ENCODE data around the gene SLC22A4. TPM values are rescaled to one million over a fixed set of nuclear protein-coding genes. Genes with fewer than 3 reads are reported as not detected.

SLC22A4 gene
- total and polyA plus RNA-seq, 4 donors: 0.25 to 42.2 (median 0.47) TPM

DNA sequence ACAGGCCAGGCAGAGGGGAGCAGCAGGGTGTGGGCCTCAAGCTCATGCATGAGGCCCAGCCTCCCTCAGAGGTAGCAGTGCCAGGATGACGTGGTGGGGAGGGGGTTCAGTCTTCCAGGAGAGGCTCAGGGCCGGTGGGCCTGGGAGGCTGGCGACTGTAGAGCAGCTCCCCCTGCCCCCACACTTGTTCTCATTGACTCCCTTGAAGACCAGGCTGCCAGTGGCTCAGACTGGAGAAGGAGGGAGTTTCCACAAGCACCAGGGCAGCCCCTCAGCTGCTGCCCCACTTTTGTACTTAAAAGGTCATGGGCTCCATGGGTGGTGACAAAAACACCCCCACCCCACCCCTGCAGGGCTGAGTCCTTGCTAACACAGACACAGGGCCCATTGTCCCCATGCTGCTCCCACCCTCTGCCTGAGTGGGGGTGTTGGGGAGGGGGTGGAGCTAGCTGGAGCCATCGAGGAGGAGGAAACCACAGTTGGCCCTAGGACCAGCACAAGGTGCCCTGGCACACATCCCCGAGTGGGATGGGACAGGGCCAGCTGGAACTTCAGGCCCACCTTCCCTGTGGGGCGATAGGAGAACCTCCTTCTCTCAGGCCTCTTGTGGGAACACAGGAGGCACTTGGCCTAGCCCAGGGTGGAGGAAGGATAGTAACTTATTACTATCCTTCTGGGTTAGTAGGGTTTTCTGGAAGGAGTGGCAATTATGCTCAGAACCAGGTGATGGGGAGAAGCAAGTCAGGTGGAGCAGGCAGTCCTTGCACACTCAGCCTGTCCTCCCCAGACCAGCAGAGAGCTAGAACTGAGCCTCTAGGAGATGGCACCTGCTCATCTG is 26.0 kb upstream of the SLC22A4 start:
- Histone ChIP-seq H3K4me3 (ENCODE audit: low read depth in 1 of 3, low read length in 3 of 3) (no peak overlapping the region), H3K9me3 (ENCODE audit: control insufficient read depth in 4 of 4, low read length in 3 of 4) (no peaks in the 10 kb centered on the region), H3K27ac (ENCODE audit: low read depth in 1 of 2, low read length in 2 of 2) (no peak overlapping the region), H3K27me3 (ENCODE audit: control insufficient read depth in 4 of 4, insufficient read depth in 4 of 4, low read length in 3 of 4) (no peaks in the 10 kb centered on the region), H3K36me3 (ENCODE audit: control insufficient read depth in 4 of 4, insufficient read depth in 3 of 4, low read depth in 1 of 4, low read length in 3 of 4) (no peaks in the 10 kb centered on the region), H3K9ac (ENCODE audit: low read depth in 1 of 2, low read length in 2 of 2) (no peak overlapping the region), H3K4me1 (ENCODE audit: control insufficient read depth in 4 of 4, insufficient read depth in 4 of 4, low read length in 3 of 4) (peaks cover 0 to 7% (median 0%) of the 10 kb centered on the region in 4 donors)
- 78% methylated on average over 6 of the region's 6 CpGs for WGBS
- peak; percentile 31 for DNase-seq (ENCODE audit: low spot score)
- TF ChIP-seq HNF4G (IDR thresholded peaks at IDR 0.05) (no peak), FOXA1 (IDR thresholded peaks at IDR 0.05) (no peak), EGR1 (IDR thresholded peaks at IDR 0.05; ENCODE audit: low read depth in 2 of 2) (no peak), RXRA (IDR thresholded peaks at IDR 0.05) (no peak), REST (IDR thresholded peaks at IDR 0.05) (no peak), NR2F2 (IDR thresholded peaks at IDR 0.05) (no peak), ATF3 (IDR thresholded peaks at IDR 0.05) (no peak)

DNA sequence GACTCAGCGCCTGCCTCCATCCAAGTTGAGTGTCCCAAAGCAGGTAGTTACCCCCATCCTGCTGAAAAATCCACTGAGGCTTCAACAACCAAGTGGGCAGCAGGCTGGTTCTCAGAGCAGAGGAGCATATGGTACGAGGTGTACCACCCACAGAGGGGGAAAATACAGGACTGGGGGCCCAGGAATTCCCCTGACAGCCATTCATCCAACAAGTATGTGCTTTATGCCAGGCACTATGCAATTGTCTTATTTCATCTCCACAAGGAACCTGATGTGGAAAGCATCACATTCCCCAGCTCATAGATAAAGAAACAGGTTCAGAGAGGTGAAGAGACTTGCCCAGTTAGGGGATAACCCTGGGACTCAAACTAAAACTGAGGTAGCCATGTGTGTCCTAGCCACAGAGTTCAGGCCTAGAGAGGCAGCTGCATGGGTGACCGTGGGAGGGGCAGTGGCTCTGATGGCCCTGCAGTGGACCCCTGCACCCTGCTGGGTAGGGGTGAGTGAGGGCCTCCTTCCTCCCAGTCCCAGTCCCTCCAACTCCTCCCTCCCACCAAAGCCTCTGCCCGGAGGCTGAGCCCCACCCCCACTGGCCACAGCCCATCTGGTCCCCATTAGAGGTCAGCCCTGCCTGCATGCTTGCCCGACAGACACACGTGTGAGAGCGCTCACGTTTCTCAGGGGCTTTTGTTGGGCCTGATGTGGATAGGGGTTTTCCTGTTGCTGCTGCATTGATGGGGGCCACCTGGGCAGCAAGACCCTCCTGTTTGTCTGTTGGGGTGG is 25.2 kb upstream of the SLC22A4 start:
- H3K4me3 ChIP-seq (ENCODE audit: low read depth in 1 of 3, low read length in 3 of 3): no peak overlapping the region
- no peaks in the 10 kb centered on the region for H3K9me3 ChIP-seq (ENCODE audit: control insufficient read depth in 4 of 4, low read length in 3 of 4)
- DNase-seq (ENCODE audit: low spot score): peak; percentile 24
- H3K27me3 ChIP-seq (ENCODE audit: control insufficient read depth in 4 of 4, insufficient read depth in 4 of 4, low read length in 3 of 4): no peaks in the 10 kb centered on the region
- no peak overlapping the region for H3K9ac ChIP-seq (ENCODE audit: low read depth in 1 of 2, low read length in 2 of 2)
- no peaks in the 10 kb centered on the region for H3K36me3 ChIP-seq (ENCODE audit: control insufficient read depth in 4 of 4, insufficient read depth in 3 of 4, low read depth in 1 of 4, low read length in 3 of 4)
- H3K4me1 ChIP-seq (ENCODE audit: control insufficient read depth in 4 of 4, insufficient read depth in 4 of 4, low read length in 3 of 4): peaks cover 0 to 11% (median 0%) of the 10 kb centered on the region in 4 donors
- TF ChIP-seq REST (IDR thresholded peaks at IDR 0.05): no peak
- TF ChIP-seq RXRA (IDR thresholded peaks at IDR 0.05): no peak
- no peak for TF ChIP-seq HNF4A (conservative IDR thresholded peaks at IDR 0.05)
- no peak for TF ChIP-seq FOXA1 (IDR thresholded peaks at IDR 0.05)
- TF ChIP-seq ATF3 (IDR thresholded peaks at IDR 0.05): no peak
- no peak for TF ChIP-seq GABPA (IDR thresholded peaks at IDR 0.05 in 1 of 2, conservative IDR thresholded peaks at IDR 0.05 in 1 of 2)
- no peak for TF ChIP-seq YY1 (IDR thresholded peaks at IDR 0.05)
- no peak for TF ChIP-seq MAX (IDR thresholded peaks at IDR 0.05)
- TF ChIP-seq FOXA2 (IDR thresholded peaks at IDR 0.05): no peak
- TF ChIP-seq HNF4G (IDR thresholded peaks at IDR 0.05): no peak
- TF ChIP-seq NR2F2 (IDR thresholded peaks at IDR 0.05): no peak
- no peak for TF ChIP-seq CTCF (IDR thresholded peaks at IDR 0.05; ENCODE audit: low read depth, low read length, missing input control)
- WGBS: 92% methylated on average over 8 of the region's 8 CpGs
- no peak overlapping the region for H3K27ac ChIP-seq (ENCODE audit: low read depth in 1 of 2, low read length in 2 of 2)
